Activated T-cell treated with anti-CD3 and anti-CD28 coated beads for 48 hours (primary cell): Measurements from ENCODE around the gene CCKAR.

Experiments
- DNase-seq: peaks from one replicate; pipeline ENCODE4 v3.0.0-alpha.2; 2020; ENCODE audit warnings: low read depth

Gene CCKAR

DNA sequence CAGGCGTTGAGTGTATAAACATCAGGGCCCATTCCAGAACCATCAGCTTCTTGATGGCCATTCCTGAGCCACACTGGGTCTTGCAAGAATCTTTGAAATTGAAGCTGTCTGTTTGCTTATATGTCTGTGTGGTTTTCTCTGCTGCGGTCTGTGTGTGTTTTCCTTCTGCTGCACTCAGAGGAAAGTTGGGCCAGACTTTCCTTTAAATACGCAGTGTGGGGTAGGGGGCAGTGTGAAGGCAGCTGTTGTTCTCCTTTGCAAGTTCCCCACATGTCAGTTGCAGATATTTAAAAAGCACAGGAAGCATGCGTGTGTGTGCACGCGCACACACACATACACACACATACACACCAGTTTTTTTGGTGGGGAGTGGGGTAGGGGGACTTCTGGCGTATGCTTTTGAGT lies 32.1 kb downstream of the CCKAR start:
- DNase-seq: no peak

DNA sequence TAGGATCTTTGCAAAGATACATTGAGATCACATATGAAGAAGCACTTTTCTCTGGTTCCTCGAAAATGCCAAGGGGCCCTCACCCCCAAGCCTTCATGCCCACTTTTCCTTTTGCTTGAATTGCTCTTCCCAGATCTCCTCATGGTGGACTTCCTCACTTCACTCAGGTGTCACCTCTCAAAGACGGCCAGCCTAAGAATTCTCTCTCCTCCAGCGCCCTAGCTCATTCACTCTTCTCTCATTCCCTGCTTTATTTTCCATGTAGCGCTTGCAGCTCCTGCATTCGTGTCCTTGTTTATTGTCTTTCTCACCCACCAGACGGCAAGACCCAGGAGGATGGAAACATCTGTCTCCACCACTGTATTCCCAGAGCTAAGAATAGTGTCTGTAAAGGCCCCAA lies 32.9 kb downstream of the CCKAR start:
- no peak for DNase-seq

DNA sequence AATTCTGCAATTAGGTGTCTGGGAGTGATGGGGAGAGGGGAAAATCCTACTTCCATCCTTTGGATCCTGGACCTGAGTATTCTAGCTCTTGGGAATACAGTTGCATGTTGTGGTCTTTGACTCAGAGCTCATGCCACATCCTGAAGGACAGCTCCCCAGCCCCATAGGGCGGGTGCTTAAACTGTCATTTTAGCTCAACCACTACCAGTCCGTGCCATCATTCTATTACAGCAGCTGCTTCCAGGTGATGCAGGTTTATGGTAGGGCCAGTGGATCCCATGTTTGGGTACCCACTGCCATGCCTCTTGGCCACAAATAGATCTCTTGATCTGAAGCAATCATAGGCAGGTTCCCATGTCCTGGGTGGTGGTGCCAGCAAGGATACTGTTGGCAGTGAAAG lies 34.7 kb downstream of the CCKAR start:
- no peak for DNase-seq

DNA sequence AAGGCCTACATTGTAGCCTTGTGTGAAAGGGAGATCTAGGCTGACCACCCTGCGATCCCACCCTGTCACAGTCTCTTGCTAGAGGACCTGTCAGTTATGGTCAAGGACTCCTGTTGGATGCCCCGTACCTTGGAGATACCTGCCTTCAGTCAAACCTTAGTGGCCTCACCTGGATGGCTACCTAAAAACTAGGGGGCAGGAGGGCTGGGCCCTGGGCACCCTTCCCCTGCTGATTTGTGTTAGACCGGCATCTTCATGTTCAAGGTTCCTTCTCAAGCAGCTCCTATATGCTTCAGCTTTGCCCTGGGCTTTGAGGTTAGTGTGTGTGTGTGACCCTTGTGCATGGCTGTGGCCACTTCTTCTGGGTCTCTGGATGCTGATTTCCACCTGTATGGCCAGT lies 35.3 kb downstream of the CCKAR start:
- DNase-seq: no peak

DNA sequence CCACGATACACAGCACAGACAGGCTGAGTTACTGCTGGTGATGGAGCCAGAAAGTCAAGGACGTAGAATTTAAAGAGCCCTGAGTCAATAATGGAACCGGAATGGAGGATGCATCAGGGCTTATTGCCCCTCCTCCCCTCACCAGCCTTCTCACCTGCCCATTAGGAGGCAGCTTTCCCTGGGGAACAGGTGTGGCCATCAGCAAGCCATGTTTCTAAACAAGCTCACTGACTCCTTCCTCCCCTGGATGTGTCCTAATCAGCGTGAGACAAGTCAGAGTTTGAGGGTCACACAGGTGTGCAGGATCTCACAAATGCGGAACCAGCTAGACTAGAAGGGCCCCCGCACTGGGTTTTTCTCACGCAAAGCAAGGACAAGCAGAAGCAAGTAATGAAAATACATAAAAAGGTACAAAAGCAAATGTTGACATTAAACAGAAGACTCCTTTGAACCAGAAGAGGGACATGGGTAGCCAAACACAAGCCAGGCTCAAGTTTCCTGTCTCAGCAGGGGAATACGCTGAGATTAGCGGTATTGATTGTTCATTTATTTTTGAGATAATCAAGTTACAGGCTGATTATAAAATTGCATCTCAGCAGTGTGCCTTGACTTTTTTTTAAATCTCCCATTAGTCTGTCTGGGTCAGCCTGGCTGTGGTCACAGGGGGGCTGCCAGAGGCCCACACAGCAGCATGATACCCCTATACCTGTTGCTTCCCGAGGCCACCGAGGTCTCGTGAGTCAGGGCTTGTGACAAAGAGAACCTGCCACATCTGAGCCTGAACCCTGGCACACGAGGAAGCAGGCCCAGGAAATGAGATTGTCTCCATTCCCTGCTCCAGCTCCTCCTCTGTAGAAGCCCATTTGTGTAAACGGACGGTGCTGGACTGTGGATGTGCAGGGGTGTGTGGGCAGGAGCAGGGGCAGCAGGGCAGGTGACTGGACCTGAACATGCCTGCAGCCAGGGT lies 37.4 kb downstream of the CCKAR start:
- no peak for DNase-seq

DNA sequence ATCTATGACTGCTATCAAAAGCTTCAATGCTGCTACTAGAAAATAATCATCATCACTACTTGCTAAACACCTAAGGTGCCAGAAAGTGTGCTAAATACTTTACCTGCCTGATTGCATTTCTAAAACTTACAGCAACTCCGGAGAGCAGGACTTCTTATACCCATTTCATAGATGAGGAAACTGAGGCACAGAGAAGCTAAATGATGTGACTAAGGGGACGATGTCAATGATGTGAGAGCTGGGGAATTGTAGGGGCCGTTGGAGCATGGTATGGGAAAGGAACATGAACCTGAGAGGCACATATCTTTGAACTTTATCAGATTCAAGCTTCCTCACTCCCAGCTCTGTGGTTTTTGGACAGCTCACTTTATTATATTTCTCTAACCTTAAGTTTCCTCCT lies 38.7 kb downstream of the CCKAR start:
- DNase-seq: no peak

DNA sequence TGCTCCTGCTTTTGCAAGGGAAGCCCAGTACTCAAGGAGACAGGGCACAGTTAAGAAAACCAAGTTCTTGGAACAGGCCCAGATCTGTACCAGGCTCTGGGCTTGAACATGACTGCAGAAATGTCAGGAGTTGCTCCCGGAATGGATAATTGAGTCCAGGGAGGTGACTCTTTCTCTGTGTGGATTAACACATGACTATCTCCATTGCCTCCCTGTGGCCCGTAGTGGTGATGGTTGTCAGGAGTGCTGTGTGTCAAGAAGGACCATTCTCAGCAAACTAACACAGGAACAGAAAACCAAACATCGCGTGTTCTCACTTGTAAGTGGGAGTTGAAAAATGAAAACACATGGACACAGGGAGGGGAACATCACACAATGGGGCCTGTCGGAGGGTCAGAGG lies 39.9 kb downstream of the CCKAR start:
- no peak for DNase-seq

DNA sequence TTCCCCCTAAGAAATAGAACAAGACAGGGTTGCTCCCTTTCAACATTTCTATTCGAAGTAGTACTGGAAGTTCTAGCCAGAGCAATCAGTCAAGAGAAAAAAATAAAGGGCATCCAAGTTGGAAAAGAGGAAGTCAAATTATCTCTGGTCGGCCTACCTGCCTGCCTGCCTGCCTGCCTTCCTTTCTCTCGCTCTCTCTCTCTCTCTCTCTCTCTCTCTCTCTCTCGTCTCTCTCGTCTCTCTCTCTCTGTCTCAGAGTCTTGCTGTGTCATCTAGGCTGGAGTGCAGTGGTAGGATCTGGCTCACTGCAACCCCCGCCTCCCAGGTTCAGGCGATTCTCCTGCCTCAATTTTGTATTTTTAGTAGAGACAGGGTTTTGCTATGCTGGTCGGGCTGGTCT lies 42.9 kb downstream of the CCKAR start:
- no peak for DNase-seq

DNA sequence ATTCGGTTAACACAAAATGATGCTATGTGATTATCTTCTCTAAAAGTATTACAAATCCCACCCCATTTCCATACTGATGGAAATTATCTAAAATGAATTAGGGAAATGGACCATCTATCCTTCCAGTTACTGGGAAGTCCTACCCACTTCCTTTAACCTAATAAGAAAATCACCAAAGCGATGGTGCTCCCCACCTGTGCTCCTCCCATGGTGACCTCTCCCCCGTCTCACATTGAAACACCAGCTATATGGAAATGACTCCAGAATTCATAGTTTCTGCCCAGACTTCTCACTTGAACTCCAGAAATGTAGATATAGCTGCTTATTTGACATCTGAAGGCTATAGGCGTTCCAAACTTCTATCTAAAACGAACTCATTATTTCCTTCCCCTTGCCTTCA lies 48.5 kb downstream of the CCKAR start:
- no peak for DNase-seq

DNA sequence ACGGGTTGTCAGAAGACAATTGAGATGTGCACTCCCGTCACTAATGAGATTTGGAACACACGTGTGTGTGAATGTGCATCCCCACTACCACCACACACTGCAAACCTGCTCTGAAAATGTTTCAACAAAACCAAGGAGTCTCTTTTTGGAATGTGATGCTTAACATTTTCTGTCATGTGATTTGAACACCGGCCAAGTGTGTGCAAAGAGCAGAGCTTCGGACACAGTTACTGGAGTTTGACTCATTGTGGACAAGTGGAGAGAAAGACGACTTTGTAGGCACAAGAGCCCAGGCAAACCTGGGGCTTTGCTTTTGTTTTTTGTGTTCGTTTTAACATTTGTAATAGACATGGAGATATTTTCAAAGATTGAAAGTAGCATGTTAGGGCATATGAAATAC lies 49.2 kb downstream of the CCKAR start:
- DNase-seq: no peak

DNA sequence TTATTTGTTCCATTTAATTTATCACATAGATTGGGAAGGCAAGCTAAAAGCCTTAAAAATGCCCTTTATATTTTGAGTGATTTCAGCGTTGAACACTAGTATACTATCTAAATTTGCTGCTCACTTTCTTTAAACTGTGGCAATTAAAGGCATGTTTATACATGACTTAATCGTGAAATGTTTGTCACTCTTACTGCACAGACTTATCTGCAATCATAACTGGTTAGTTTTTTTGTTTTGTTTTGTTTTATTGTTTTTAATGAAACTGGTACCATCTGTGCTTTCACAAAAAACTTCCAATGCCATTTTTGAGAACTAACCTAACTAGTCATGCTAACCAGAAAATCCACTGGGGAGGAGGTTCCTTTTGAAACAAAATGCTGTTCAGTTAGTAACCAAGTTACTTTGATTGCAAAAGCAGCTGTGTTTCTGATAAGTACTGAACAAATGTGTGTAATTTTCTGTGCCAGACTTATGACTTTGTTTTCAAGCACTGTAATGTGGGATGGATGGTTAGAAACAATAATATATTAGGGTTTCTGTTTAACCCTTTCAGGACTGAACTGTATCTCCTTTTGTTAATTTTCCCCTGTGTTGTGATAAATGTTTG lies 56.1 kb downstream of the CCKAR start:
- DNase-seq: no peak

DNA sequence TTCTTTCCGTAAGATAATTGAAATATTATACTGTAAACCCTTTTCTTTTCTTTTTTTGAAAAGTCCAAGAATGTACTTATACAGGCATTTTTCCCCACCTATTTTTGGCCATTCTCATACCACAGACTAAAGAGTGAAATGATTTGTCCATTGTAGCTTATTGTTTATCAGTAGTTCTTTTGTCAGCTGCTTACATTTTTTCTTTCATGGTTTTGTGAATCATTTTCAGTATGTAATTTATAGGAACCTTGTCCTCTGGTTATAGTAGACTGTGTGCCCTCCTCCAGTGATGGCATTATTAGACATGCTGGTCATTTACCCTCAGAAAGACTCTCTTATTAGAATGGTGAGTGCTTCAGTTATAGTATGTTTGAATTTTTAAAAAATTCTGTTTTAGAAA lies 56.7 kb downstream of the CCKAR start:
- no peak for DNase-seq

DNA sequence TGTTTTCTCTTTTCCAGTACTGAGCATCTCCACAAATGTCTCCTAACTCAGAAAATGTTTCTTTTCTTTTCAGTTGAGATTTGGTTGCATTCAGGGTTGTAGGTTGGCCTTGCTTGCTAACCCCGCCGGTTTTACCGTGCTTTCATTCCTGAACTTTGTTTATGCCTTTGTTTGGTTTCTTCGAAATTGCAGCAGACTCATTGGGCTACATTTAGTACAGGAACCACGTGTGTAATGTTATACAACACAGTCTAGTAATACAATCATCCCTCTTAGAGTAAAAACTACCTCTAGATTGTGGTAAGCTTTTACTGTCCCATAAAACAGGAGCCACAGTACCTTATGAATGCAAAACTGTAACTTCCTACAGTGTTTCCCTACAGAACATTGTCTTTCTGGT lies 57.9 kb downstream of the CCKAR start:
- no peak for DNase-seq

DNA sequence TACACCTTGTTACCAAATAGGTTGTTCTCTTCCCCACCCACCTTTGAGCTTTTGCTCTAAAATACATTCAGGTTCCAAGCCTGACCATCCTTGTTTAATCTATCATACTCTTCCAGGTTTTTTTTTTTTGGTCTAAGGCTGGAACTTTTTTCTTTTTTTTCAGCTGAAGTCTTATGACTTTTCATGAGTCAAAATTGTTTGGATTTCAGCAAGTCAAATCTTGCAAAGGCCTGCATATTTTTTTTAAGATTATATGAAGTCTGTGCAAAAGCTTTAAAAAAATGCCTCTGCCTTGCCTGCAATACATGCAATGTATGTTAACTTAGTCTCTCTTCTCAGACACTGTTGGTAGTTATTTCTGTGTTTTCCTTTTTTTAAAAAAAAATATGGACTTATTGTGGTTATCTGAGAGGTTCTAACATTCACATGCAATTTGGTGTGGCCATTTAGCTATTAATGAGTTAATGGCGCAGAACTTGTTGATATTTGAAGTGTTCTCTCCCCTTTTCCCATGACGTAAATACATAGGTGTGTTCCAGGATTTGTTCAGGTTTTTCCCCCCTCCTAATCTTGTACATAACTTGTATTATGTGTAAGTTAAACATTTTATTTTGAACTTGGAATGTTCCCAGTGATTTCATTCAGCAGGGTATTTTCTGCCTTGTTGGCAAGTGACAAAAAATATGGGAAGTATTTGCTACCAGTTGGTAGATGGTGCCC lies 58.7 kb downstream of the CCKAR start:
- DNase-seq: no peak
